ENCODE measurements around the gene NDRG2. TPM values are rescaled to one million over a fixed set of nuclear protein-coding genes. Genes with fewer than 3 reads are reported as not detected.

Gene NDRG2
- total RNA-seq, 4 donors from 2014 or later: 152 to 212 (median 183) TPM

- Histone ChIP-seq H3K4me1 (no peaks in the 10 kb centered on the region), H3K4me3 (replicated peaks in 1 of 3) (no peak overlapping the region), H3K9me3 (no peaks in the 10 kb centered on the region), H3K36me3 (peaks cover 41 to 53% of the 10 kb centered on the region in 2 donors), H3K27me3 (no peaks in the 10 kb centered on the region), H3K27ac (no peak overlapping the region)
- no peak for DNase-seq
- no peak for TF ChIP-seq POLR2A (IDR thresholded peaks at IDR 0.05)
- TF ChIP-seq CTCF (IDR thresholded peaks at IDR 0.05): no peak
- 69 to 75% methylated on average over 4 of the region's 4 CpGs for WGBS, 2 donors
- intact Hi-C loops (cut with DNase I): no loop called here
Measured at GRCh38 chr14:20997115-20997514, 27.7 kb downstream of the NDRG2 start.

- Histone ChIP-seq H3K9me3 (no peaks in the 10 kb centered on the region), H3K27ac (no peak overlapping the region), H3K4me3 (replicated peaks in 1 of 3) (no peak overlapping the region), H3K4me1 (peaks cover 1 to 3% of the 10 kb centered on the region in 2 donors), H3K27me3 (no peaks in the 10 kb centered on the region), H3K36me3 (peaks cover 41 to 53% of the 10 kb centered on the region in 2 donors)
- no peak for DNase-seq
- TF ChIP-seq POLR2A (IDR thresholded peaks at IDR 0.05) (no peak), CTCF (IDR thresholded peaks at IDR 0.05) (no peak)
- WGBS, 2 donors: 88 to 91% methylated on average over 14 of the region's 14 CpGs
- intact Hi-C loops (cut with DNase I): no loop called here
Measured at GRCh38 chr14:20996521-20996920, 28.3 kb downstream of the NDRG2 start.

- WGBS, 2 donors: 0 to 2% methylated on average over 17 to 31 of the region's 42 CpGs
- Histone ChIP-seq H3K27me3 (no peaks in the 10 kb centered on the region), H3K27ac (peak within 1 kb of the TSS; percentile 67 to 93 (median 86)), H3K4me1 (peaks cover 14 to 20% of the 10 kb centered on the region in 2 donors), H3K4me3 (replicated peaks in 1 of 3) (peak within 1 kb of the TSS; percentile 73 to 78 (median 73)), H3K36me3 (peaks cover 20 to 28% of the 10 kb centered on the region in 2 donors), H3K9me3 (no peaks in the 10 kb centered on the region)
- peak; percentile 94 for DNase-seq
- TF ChIP-seq CTCF (IDR thresholded peaks at IDR 0.05) (peak in 2 of 6 experiments; percentile 27 to 35), POLR2A (IDR thresholded peaks at IDR 0.05) (peak in 1 of 2 donors; percentile 66)
- intact Hi-C loops (cut with DNase I): no loop called here
Measured at GRCh38 chr14:20989787-20990600, 34.9 kb downstream of the NDRG2 start, which contains the start of gene METTL17. Gene METTL17 (plus strand): TSS chr14:20989980. CDS start chr14:20990003, 23 bp downstream.

GRCh38 chr14:20989471-20989786 lies 35.4 kb downstream of the NDRG2 start:
- no peak for DNase-seq
- intact Hi-C loops (cut with DNase I): no loop called here
- Histone ChIP-seq H3K27ac (peak overlapping the region; percentile 67 to 93 (median 86)), H3K4me1 (peaks cover 14 to 20% of the 10 kb centered on the region in 2 donors), H3K4me3 (replicated peaks in 1 of 3) (peak overlapping the region in 1 of 3 donors; percentile 73), H3K36me3 (peaks cover 14 to 22% of the 10 kb centered on the region in 2 donors), H3K27me3 (no peaks in the 10 kb centered on the region), H3K9me3 (no peaks in the 10 kb centered on the region)
- 1 to 3% methylated on average over 11 of the region's 11 CpGs for WGBS, 2 donors
- TF ChIP-seq POLR2A (IDR thresholded peaks at IDR 0.05) (no peak), CTCF (IDR thresholded peaks at IDR 0.05) (no peak)

All from thyroid gland (tissue), 4 donors.